Activated CD8-positive, alpha-beta T cell treated with anti-CD3 and anti-CD28 coated beads for 36 hours (primary cell): ENCODE data around the gene YIPF5. TPM values are rescaled to one million over a fixed set of nuclear protein-coding genes. Genes with fewer than 3 reads are reported as not detected.

Experiments
- ATAC-seq: fragments of 200-7000 bp; cut with Tn5 transposase; one replicate; pipeline ENCODE4 v1.10.0; 2021; ENCODE audit warnings: mild to moderate bottlenecking, moderate library complexity
- CTCF ChIA-PET: fragments of 350-600 bp; sonication (Branson Sonifier 250); formaldehyde crosslinking; loops from one replicate; lab custom pipeline; 2021; ENCODE audit warnings: antibody characterized with exemption; lab: Charles Lee
- POLR2A ChIA-PET: fragments of 350-600 bp; sonication (Branson Sonifier 250); formaldehyde crosslinking; loops from one replicate; lab custom pipeline; 2021; ENCODE audit warnings: antibody characterized with exemption; lab: Charles Lee
- DNase-seq: peaks from one replicate; pipeline ENCODE4 v3.0.0-alpha.2; 2020
- H3K27ac Mint-ChIP-seq: one replicate; pipeline ENCODE4 v1.8.0; 2021; ENCODE audit warnings: mild to moderate bottlenecking, mixed read lengths
- H3K27me3 Mint-ChIP-seq: one replicate; pipeline ENCODE4 v1.8.0; 2021; ENCODE audit warnings: mixed read lengths
- H3K36me3 Mint-ChIP-seq: one replicate; pipeline ENCODE4 v1.8.0; 2021; ENCODE audit warnings: low read depth, mixed read lengths
- H3K4me1 Mint-ChIP-seq: one replicate; pipeline ENCODE4 v1.8.0; 2021; ENCODE audit warnings: low read depth, mixed read lengths
- H3K4me3 Mint-ChIP-seq: one replicate; pipeline ENCODE4 v1.8.0; 2021; ENCODE audit warnings: mild to moderate bottlenecking, moderate library complexity, mixed read lengths
- H3K9me3 Mint-ChIP-seq: one replicate; pipeline ENCODE4 v1.8.0; 2021; ENCODE audit warnings: mixed read lengths
- intact Hi-C: fragments of 100-400 bp; cut with micrococcal nuclease; formaldehyde crosslinking; loops from one replicate; pipeline ENCODE4 v1.10.0; 2022
- total RNA-seq, 2 experiments: library from RNA; stranded (reverse); gene quantifications; one replicate each; pipeline ENCODE4 v1.2.3, GENCODE V29; 2021
- TF ChIP-seq, protein P1 (sequence below): fragments of 200-600 bp; IDR thresholded peaks from one replicate; pipeline ENCODE4 v1.8.0; 2022; ENCODE audit warnings: antibody characterized with exemption, mild to moderate bottlenecking

Gene YIPF5
- total RNA-seq, 2 experiments from 2014 or later, result 38.5 to 39.7 TPM

- H3K9me3 Mint-ChIP-seq, result no peaks in the 10 kb centered on the region
- no peak overlapping the region for H3K4me3 Mint-ChIP-seq
- no peak overlapping the region for H3K27ac Mint-ChIP-seq
- intact Hi-C loops, result no loop called here
- no peaks in the 10 kb centered on the region for H3K36me3 Mint-ChIP-seq
- no peak for DNase-seq
- H3K27me3 Mint-ChIP-seq, result peaks cover 1% of the 10 kb centered on the region
- TF ChIP-seq, protein P1, sequence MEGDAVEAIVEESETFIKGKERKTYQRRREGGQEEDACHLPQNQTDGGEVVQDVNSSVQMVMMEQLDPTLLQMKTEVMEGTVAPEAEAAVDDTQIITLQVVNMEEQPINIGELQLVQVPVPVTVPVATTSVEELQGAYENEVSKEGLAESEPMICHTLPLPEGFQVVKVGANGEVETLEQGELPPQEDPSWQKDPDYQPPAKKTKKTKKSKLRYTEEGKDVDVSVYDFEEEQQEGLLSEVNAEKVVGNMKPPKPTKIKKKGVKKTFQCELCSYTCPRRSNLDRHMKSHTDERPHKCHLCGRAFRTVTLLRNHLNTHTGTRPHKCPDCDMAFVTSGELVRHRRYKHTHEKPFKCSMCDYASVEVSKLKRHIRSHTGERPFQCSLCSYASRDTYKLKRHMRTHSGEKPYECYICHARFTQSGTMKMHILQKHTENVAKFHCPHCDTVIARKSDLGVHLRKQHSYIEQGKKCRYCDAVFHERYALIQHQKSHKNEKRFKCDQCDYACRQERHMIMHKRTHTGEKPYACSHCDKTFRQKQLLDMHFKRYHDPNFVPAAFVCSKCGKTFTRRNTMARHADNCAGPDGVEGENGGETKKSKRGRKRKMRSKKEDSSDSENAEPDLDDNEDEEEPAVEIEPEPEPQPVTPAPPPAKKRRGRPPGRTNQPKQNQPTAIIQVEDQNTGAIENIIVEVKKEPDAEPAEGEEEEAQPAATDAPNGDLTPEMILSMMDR, result no peak
- no peak for ATAC-seq
- CTCF ChIA-PET, result interaction anchor here (1.1 to 2.0 kb wide), 3 partner anchors 10 to 21 kb away, joined by 3 to 4 read pairs (median 4); no protein-coding TSS in a partner anchor
- POLR2A ChIA-PET, result no interaction called here
- H3K4me1 Mint-ChIP-seq, result no peaks in the 10 kb centered on the region
Measured at GRCh38 chr5:144120661-144121180, 49.7 kb downstream of the YIPF5 start.

GRCh38 chr5:144117412-144117811 is 53.0 kb downstream of the YIPF5 start:
- DNase-seq, result no peak
- Mint-ChIP-seq H3K4me3 (no peak overlapping the region), H3K36me3 (no peaks in the 10 kb centered on the region), H3K27ac (no peak overlapping the region), H3K27me3 (peaks cover 3% of the 10 kb centered on the region), H3K9me3 (no peaks in the 10 kb centered on the region), H3K4me1 (no peaks in the 10 kb centered on the region)
- intact Hi-C loops, result no loop called here
- ChIA-PET CTCF (no interaction called here), POLR2A (no interaction called here)
- TF ChIP-seq, protein P1, result no peak
- ATAC-seq, result no peak

DNA sequence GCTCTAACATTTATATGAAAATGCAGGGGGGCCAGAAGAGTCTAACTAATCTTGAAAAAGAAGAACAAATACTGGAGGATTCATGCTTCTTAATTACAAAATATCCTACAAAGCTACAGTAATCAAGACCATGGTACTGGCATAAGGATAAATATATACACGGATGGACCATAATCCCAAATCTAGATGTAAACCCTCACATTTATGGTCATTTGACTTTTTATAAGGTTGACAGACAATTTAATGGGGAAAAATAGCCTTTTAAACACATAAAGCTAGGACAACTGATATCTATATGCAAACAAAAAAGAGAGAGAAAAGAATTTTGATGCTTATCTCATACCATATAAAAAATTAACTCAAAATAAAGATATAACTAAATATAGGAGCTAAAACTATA is 55.9 kb downstream of the YIPF5 start:
- Mint-ChIP-seq H3K27ac (no peak overlapping the region), H3K36me3 (no peaks in the 10 kb centered on the region), H3K4me1 (no peaks in the 10 kb centered on the region), H3K27me3 (peaks cover 11% of the 10 kb centered on the region), H3K9me3 (no peaks in the 10 kb centered on the region), H3K4me3 (no peak overlapping the region)
- ChIA-PET CTCF (interaction anchor here (0.6 kb wide), 1 partner anchor 360 kb away, joined by 3 read pairs; no protein-coding TSS in a partner anchor), POLR2A (no interaction called here)
- intact Hi-C loops, result no loop called here
- no peak for ATAC-seq
- no peak for DNase-seq
- TF ChIP-seq, protein P1, result no peak

Other genes starting within 250 kb of the YIPF5 start
- gene KCTD16, start 214 bp upstream of the YIPF5 start, total RNA-seq, result under 1 TPM; 0.27 to 0.29 TPM